Ectodermal cell (in vitro differentiated cells): ENCODE results near the gene GATB.

Experiments
- H3K27ac ChIP-seq: 2 replicates; pipeline ENCODE4 v1.7.0; 2013; ENCODE audit warnings: mild to moderate bottlenecking, low read depth, low read length; ENCODE audit not compliant: insufficient read depth, poor library complexity, severe bottlenecking
- H3K27me3 ChIP-seq: 2 replicates; pipeline ENCODE4 v1.7.0; 2013; ENCODE audit warnings: mild to moderate bottlenecking, low read length; ENCODE audit not compliant: insufficient read depth, control insufficient read depth, poor library complexity, severe bottlenecking
- H3K36me3 ChIP-seq: one replicate; pipeline ENCODE4 v1.7.0; 2013; ENCODE audit warnings: low read length; ENCODE audit not compliant: control insufficient read depth, insufficient read depth
- H3K4me1 ChIP-seq: one replicate; pipeline ENCODE4 v1.7.0; 2013; ENCODE audit warnings: low read length; ENCODE audit not compliant: control insufficient read depth, insufficient read depth
- H3K4me3 ChIP-seq: 2 replicates; pipeline ENCODE4 v1.7.0; 2013; ENCODE audit warnings: low read depth, low read length, control low read depth; ENCODE audit not compliant: insufficient read depth
- H3K9me3 ChIP-seq: 2 replicates; pipeline ENCODE4 v1.7.0; 2013; ENCODE audit warnings: mild to moderate bottlenecking, low read length, moderate library complexity; ENCODE audit not compliant: control insufficient read depth
- WGBS, 2 experiments: methylation state at CpG; one replicate each; pipeline ENCODE4 v1.1.7; 2013; ENCODE audit warnings: missing lambda C conversion rate in 2 of 2; 5-methylcytosine and 5-hydroxymethylcytosine counted together

Gene GATB

DNA sequence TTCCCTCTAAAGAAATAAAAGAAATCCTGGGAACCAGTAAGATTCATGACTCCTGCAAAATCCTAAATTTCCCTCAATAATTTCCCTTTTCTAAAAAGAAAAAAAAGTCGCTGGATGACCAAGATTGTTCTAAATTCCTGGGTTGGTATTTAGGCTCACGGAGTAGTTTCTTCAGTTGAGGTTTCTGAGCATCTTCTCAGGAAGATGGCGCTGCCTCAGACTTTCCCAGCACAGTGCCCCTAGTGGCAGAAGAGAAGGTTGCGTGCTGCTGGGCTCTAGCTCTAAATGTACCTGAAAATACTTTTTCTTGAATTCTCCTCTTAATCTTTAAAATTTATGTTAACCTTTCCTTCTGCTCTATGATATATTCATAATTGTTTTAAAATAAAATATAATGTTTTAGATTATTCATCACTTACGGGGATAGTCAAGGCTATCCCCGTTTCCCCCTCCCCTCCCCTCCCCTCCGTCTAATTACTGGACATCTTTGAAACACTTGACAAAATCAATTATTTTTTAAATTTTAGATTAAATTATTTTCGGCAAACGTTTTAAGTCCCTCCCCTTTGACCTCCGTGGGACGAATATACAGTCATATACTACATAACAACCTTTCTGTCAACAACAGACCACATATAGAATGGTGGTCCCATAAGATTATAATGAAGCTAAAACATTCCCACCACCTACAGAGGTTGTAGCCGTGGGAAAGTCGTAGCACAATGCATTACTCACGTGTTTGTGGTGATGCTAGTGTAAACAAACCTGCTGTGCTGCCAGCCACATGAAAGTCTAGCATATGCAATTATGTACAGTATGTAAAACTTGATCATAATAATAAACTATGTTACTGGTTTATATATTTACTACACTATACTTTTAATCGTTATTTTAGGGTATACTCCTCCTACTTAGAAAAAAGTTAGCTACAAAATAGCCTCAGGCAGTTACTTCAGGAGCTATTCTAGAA is 41.0 kb upstream of the GATB start:
- H3K9me3 ChIP-seq = no peaks in the 10 kb centered on the region
- H3K27ac ChIP-seq = no peak overlapping the region
- no peak overlapping the region for H3K4me3 ChIP-seq
- no peaks in the 10 kb centered on the region for H3K4me1 ChIP-seq
- no peaks in the 10 kb centered on the region for H3K36me3 ChIP-seq
- WGBS, 2 experiments = 65 to 68% methylated on average over 5 to 13 of the region's 15 CpGs
- H3K27me3 ChIP-seq = no peaks in the 10 kb centered on the region

DNA sequence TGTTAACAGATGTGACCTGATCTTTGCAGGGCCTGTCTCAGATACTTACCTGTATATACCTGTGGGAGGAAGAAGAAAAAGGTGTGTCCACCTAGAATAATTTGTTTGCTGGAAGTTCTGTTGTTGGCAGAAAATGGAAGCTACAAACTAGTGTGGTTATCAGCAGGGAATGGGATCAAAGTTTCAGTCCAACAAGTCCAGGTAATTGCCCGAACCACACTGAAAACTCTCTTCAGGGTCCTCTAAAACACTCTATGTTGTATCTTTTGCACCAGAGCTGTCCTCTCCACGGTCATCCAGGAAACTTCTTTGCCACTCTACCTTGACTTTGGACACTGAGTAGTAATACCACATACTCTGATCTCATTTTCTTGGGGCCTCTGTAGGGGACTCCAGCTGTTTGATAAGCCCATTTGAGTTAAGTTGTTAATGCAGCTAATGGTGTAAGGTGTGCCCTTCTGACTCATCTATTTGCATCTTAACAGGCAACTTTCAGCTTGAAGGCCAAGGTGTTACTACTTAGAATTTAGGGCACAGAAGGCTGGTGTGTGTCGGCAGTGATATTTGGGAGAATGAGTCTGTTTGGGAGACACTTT is 38.7 kb upstream of the GATB start:
- H3K27me3 ChIP-seq = no peaks in the 10 kb centered on the region
- 85% methylated on average over 3 of the region's 3 CpGs for WGBS, 2 experiments
- no peaks in the 10 kb centered on the region for H3K4me1 ChIP-seq
- H3K27ac ChIP-seq = no peak overlapping the region
- H3K36me3 ChIP-seq = no peaks in the 10 kb centered on the region
- no peaks in the 10 kb centered on the region for H3K9me3 ChIP-seq
- no peak overlapping the region for H3K4me3 ChIP-seq

DNA sequence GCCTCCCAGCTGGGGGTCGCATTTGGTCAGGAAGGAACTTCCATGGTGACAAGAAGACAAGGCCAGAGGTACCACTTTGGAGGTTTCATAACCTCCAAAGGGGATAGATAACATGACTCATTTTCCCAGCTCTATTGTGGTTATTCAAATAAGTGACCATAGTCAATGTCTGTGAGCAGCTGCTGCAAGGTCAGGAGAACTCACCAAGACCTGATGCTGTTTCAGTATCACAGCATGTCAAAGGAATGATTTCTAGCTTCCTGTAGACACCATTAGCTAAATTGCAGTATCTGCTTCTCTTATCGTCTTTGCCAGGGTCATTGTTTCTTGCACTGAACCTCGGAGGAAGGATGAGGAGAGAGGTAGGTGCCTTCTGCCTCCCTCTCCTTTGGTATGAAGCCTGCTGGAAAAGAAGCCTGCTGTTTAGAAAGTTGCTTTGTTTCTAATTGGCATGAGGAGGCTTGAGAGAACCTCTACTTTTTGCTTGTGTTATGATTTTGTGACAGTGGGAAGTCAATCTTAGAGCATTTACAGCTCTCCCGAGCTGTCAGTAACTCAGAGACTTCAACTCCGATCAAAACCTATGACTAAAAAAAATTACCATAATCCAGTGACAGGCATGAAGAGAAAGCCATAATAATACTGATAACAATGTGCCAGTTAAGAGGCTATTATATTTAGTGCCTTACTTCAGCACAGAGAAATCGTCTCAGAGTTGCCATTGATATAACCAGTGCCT is 38.0 kb upstream of the GATB start:
- H3K27ac ChIP-seq = no peak overlapping the region

GRCh38 chr4:151797853-151798252 is 37.0 kb upstream of the GATB start:
- H3K36me3 ChIP-seq = no peaks in the 10 kb centered on the region
- H3K27me3 ChIP-seq = no peaks in the 10 kb centered on the region
- H3K4me3 ChIP-seq = no peak overlapping the region
- H3K27ac ChIP-seq = no peak overlapping the region
- H3K9me3 ChIP-seq = no peaks in the 10 kb centered on the region
- no peaks in the 10 kb centered on the region for H3K4me1 ChIP-seq

More for the DNA sequence above, 38.0 kb upstream of the GATB start:
- Histone ChIP-seq H3K27me3 (no peaks in the 10 kb centered on the region), H3K4me1 (no peaks in the 10 kb centered on the region), H3K36me3 (no peaks in the 10 kb centered on the region), H3K4me3 (no peak overlapping the region), H3K9me3 (no peaks in the 10 kb centered on the region)
- WGBS, 2 experiments = 89 to 91% methylated on average over 4 to 6 of the region's 6 CpGs

DNA sequence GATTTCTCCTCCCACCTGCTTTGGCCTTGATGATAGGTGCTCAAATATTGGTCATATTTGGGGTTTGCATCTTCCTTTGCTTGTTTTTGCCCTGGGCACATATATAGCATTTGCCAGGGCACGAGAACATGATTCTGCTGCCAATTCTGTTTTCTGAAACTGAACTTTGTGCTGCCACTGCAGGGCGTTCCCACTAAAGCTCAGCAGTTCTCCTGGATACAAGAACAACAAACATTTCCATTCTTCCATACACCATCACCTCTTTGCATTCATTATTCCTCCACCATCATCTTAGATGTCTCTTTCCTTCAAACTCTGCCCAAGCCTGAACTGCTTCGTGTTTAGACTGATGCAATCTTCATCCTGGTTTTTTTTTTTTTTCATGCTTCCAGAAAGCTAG is 36.3 kb upstream of the GATB start:
- Histone ChIP-seq H3K9me3 (no peaks in the 10 kb centered on the region), H3K4me1 (no peaks in the 10 kb centered on the region), H3K36me3 (no peaks in the 10 kb centered on the region), H3K27ac (no peak overlapping the region), H3K27me3 (no peaks in the 10 kb centered on the region), H3K4me3 (no peak overlapping the region)
- WGBS, 2 experiments = 90 to 92% methylated on average over 3 of the region's 3 CpGs

GRCh38 chr4:151796106-151796505 is 35.3 kb upstream of the GATB start:
- Histone ChIP-seq H3K9me3 (no peaks in the 10 kb centered on the region), H3K4me1 (no peaks in the 10 kb centered on the region), H3K36me3 (no peaks in the 10 kb centered on the region), H3K27ac (no peak overlapping the region), H3K4me3 (no peak overlapping the region), H3K27me3 (no peaks in the 10 kb centered on the region)
- 92% methylated on average over 3 of the region's 3 CpGs for WGBS, 2 experiments

GRCh38 chr4:151792995-151793394 is 32.2 kb upstream of the GATB start:
- H3K9me3 ChIP-seq = no peaks in the 10 kb centered on the region
- no peaks in the 10 kb centered on the region for H3K27me3 ChIP-seq
- no peak overlapping the region for H3K27ac ChIP-seq
- 94 to 95% methylated on average over 4 of the region's 4 CpGs for WGBS, 2 experiments
- no peaks in the 10 kb centered on the region for H3K4me1 ChIP-seq
- H3K4me3 ChIP-seq = no peak overlapping the region
- no peaks in the 10 kb centered on the region for H3K36me3 ChIP-seq

DNA sequence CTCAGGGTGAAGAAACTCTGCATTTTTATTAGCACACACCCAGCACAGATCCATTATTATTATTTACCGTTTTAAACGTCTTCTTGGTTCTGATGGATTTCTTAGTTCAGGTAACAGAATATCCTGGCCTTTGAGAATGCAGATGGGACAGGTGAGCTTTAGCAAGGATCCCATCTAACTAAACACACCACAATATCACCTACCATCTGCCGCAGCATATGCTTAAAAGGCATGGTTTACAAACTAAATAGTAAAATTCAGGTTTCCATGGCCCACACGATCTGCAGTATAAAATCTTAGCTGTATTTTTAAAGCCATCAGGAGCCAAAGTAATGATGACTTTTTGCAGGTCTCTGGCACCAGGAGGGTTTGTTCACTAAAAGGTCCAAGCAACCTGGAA is 31.7 kb upstream of the GATB start:
- Histone ChIP-seq H3K4me1 (no peaks in the 10 kb centered on the region), H3K4me3 (no peak overlapping the region), H3K9me3 (no peaks in the 10 kb centered on the region), H3K27ac (no peak overlapping the region), H3K27me3 (no peaks in the 10 kb centered on the region), H3K36me3 (no peaks in the 10 kb centered on the region)
- 94 to 98% methylated on average over 3 to 4 of the region's 4 CpGs for WGBS, 2 experiments

GRCh38 chr4:151788021-151788420 is 27.2 kb upstream of the GATB start:
- Histone ChIP-seq H3K4me3 (no peak overlapping the region), H3K9me3 (no peaks in the 10 kb centered on the region), H3K36me3 (no peaks in the 10 kb centered on the region), H3K4me1 (peaks cover 3% of the 10 kb centered on the region), H3K27ac (no peak overlapping the region), H3K27me3 (no peaks in the 10 kb centered on the region)

DNA sequence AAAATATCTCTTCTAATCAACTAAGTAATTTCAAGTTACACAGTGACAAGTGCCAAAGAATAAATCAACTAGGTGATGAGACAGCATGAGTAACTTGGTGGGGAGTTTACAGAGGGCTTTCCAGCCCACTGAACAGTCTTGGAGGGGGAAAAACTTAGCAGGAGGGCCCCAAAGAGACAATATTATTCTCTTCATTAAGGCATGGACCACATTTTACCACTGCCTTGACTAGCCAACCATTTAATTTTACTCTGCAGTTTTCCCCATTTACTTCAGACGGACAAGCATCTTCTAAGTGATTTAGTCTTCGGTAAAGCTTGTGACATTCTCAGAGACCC is 25.3 kb upstream of the GATB start:
- 86 to 93% methylated on average over 2 of the region's 2 CpGs for WGBS, 2 experiments
- H3K4me3 ChIP-seq = no peak overlapping the region
- H3K27me3 ChIP-seq = no peaks in the 10 kb centered on the region
- no peaks in the 10 kb centered on the region for H3K36me3 ChIP-seq
- no peak overlapping the region for H3K27ac ChIP-seq
- no peaks in the 10 kb centered on the region for H3K9me3 ChIP-seq
- peaks cover 3% of the 10 kb centered on the region for H3K4me1 ChIP-seq
